ENCODE data around the gene SLC16A9.

DNA sequence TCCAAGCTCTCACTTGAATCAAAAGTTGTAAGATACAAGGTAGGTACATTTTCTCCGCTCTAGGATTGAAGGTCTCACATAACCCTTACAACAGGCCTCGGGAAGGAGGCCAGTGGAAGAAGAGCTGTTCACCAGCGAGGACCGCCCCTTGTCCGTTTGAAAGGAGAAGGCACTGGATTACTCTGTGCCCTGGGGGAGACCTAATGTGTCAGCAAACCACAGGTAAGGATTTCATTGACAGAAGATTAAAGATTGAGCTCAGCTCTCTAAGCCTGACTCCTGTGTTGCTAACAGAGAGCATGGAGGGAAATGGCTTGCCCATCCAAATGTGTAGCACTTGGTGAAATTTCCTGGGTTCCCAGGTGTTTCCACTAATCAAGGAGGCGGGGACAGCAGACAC lies 81.2 kb downstream of the SLC16A9 start:
- TF ChIP-seq, protein P1, sequence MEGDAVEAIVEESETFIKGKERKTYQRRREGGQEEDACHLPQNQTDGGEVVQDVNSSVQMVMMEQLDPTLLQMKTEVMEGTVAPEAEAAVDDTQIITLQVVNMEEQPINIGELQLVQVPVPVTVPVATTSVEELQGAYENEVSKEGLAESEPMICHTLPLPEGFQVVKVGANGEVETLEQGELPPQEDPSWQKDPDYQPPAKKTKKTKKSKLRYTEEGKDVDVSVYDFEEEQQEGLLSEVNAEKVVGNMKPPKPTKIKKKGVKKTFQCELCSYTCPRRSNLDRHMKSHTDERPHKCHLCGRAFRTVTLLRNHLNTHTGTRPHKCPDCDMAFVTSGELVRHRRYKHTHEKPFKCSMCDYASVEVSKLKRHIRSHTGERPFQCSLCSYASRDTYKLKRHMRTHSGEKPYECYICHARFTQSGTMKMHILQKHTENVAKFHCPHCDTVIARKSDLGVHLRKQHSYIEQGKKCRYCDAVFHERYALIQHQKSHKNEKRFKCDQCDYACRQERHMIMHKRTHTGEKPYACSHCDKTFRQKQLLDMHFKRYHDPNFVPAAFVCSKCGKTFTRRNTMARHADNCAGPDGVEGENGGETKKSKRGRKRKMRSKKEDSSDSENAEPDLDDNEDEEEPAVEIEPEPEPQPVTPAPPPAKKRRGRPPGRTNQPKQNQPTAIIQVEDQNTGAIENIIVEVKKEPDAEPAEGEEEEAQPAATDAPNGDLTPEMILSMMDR (IDR thresholded peaks at IDR 0.05) = no peak
- TF ChIP-seq ZFX (IDR thresholded peaks at IDR 0.05; ENCODE audit: borderline replicate concordance) = no peak

All from 22Rv1 (cell line).